Smooth muscle cell (in vitro differentiated cells): ENCODE results near the gene PXDN. TPM values are rescaled to one million over a fixed set of nuclear protein-coding genes. Genes with fewer than 3 reads are reported as not detected.

Source experiments
- DNase-seq: peaks from one replicate; lab custom pipeline; 2025; ENCODE audit not compliant: unreplicated experiment; lab: John Stamatoyannopoulos, UW
- H2AFZ ChIP-seq: fragments of 200-600 bp; sonication (generic); 2 replicates; pipeline ENCODE4 v1.6.0; 2016; ENCODE audit warnings: antibody characterized with exemption, low read depth, mild to moderate bottlenecking
- H3F3A ChIP-seq: fragments of 200-600 bp; sonication (generic); 2 replicates; pipeline ENCODE4 v1.6.0; 2017; ENCODE audit warnings: antibody characterized with exemption, low read depth
- H3K27ac ChIP-seq: fragments of 200-600 bp; sonication (generic); 2 replicates; pipeline ENCODE4 v1.5.1; 2016; ENCODE audit warnings: low read depth, mild to moderate bottlenecking
- H3K27me3 ChIP-seq: fragments of 200-600 bp; sonication (generic); 2 replicates; pipeline ENCODE4 v1.6.1; 2016; ENCODE audit warnings: low read depth, mild to moderate bottlenecking
- H3K36me3 ChIP-seq: fragments of 200-600 bp; sonication (generic); 2 replicates; pipeline ENCODE4 v1.5.1; 2016; ENCODE audit warnings: low read depth
- H3K4me1 ChIP-seq: fragments of 200-600 bp; sonication (generic); 2 replicates; pipeline ENCODE4 v1.5.1; 2016; ENCODE audit warnings: low read depth
- H3K4me2 ChIP-seq: fragments of 200-600 bp; sonication (generic); 2 replicates; pipeline ENCODE4 v1.6.0; 2016; ENCODE audit warnings: mild to moderate bottlenecking
- H3K4me3 ChIP-seq: fragments of 200-600 bp; sonication (generic); 2 replicates; pipeline ENCODE4 v1.5.1; 2016; ENCODE audit warnings: mild to moderate bottlenecking
- H3K79me2 ChIP-seq: fragments of 200-600 bp; sonication (generic); 2 replicates; pipeline ENCODE4 v1.6.0; 2016; ENCODE audit warnings: low read depth, mild to moderate bottlenecking
- H3K9ac ChIP-seq: fragments of 200-600 bp; sonication (generic); 2 replicates; pipeline ENCODE4 v1.6.0; 2016; ENCODE audit warnings: low read depth
- H3K9me3 ChIP-seq: fragments of 200-600 bp; sonication (generic); replicated peaks from 2 replicates; pipeline ENCODE4 v1.5.1; 2016; ENCODE audit warnings: low read depth
- H4K20me1 ChIP-seq: fragments of 200-600 bp; sonication (generic); 2 replicates; pipeline ENCODE4 v1.6.0; 2016; ENCODE audit warnings: low read depth
- WGBS: methylation state at CpG from one replicate; pipeline ENCODE4 v1.1.7; 2016; ENCODE audit warnings: low lambda C conversion rate; 5-methylcytosine and 5-hydroxymethylcytosine counted together
- polyA plus RNA-seq: library from polyadenylated mRNA; unstranded; fragments of >200 nt; fragmentation: Nextera tagmentation; extraction: Ambion mirVana; gene quantifications from 2 replicates; pipeline ENCODE4 v1.2.1, GENCODE V29; 2016
- total RNA-seq: library from RNA; depleted of rRNA; stranded (reverse); fragments of >200 nt; gene quantifications from 2 replicates; pipeline ENCODE4 v1.2.3, GENCODE V29; 2014
- TF ChIP-seq, protein P1 (sequence below): fragments of 200-600 bp; sonication (generic); IDR thresholded peaks from 2 replicates; pipeline ENCODE4 v1.5.1; 2017; ENCODE audit warnings: borderline replicate concordance, mild to moderate bottlenecking, antibody characterized with exemption; ENCODE audit not compliant: insufficient read depth, poor library complexity, severe bottlenecking

Gene PXDN
- total and polyA plus RNA-seq, 2 experiments from 2014 or later = 328 to 333 TPM

DNA sequence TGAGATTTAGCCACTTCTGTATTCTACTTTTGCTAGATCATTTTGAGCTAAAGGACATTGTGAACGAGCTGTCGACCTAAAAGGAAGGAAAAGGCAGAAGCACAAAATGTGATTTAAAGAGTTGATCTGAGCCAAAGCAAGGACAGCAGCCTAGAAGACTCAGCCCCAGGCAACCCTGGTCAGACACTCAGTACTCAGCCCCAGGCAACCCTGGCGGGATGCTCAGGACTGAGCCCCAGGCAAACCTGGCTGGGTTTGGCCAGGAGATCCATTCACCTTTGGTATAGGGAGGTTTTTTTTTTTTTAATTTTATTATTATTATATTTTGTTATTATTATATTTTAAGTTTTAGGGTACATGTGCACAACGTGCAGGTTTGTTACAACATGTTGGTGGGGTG, 34.3 kb upstream of the PXDN start:
- no peaks in the 10 kb centered on the region for H3K79me2 ChIP-seq
- no peak for DNase-seq
- TF ChIP-seq, protein P1, sequence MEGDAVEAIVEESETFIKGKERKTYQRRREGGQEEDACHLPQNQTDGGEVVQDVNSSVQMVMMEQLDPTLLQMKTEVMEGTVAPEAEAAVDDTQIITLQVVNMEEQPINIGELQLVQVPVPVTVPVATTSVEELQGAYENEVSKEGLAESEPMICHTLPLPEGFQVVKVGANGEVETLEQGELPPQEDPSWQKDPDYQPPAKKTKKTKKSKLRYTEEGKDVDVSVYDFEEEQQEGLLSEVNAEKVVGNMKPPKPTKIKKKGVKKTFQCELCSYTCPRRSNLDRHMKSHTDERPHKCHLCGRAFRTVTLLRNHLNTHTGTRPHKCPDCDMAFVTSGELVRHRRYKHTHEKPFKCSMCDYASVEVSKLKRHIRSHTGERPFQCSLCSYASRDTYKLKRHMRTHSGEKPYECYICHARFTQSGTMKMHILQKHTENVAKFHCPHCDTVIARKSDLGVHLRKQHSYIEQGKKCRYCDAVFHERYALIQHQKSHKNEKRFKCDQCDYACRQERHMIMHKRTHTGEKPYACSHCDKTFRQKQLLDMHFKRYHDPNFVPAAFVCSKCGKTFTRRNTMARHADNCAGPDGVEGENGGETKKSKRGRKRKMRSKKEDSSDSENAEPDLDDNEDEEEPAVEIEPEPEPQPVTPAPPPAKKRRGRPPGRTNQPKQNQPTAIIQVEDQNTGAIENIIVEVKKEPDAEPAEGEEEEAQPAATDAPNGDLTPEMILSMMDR = no peak
- H3K27me3 ChIP-seq = no peaks in the 10 kb centered on the region
- no peak overlapping the region for H3K9ac ChIP-seq
- 87% methylated on average over 4 of the region's 4 CpGs for WGBS
- H4K20me1 ChIP-seq = no peaks in the 10 kb centered on the region
- H3K4me2 ChIP-seq = no peak overlapping the region
- H2AFZ ChIP-seq = no peak overlapping the region
- no peaks in the 10 kb centered on the region for H3K36me3 ChIP-seq
- no peak overlapping the region for H3K4me3 ChIP-seq
- H3K4me1 ChIP-seq = no peaks in the 10 kb centered on the region
- no peak overlapping the region for H3K27ac ChIP-seq
- no peaks in the 10 kb centered on the region for H3K9me3 ChIP-seq
- no peaks in the 10 kb centered on the region for H3F3A ChIP-seq

DNA sequence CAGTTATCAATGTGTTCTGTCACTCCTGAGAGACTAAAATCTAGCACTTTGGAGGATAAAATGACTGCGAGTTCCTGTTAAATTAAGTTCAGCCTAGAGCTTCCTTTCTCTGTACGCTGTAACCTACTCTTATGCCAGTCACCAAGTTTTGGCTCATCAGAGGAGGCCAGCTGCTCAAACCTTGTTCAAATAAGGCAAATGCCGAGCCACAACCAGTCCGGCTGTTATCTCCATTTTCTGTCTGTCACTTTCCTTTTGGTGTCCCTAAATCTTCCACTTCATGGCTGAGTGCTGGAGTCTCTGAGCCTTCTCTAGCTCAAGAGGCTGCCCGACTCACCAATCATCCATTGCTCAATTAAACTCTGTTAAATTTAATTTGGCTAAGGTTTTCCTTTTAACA, 33.5 kb upstream of the PXDN start:
- TF ChIP-seq, protein P1 = no peak
- Histone ChIP-seq H3K9me3 (no peaks in the 10 kb centered on the region), H3K4me1 (no peaks in the 10 kb centered on the region), H3K27me3 (no peaks in the 10 kb centered on the region), H3K79me2 (no peaks in the 10 kb centered on the region), H2AFZ (no peak overlapping the region), H3F3A (no peaks in the 10 kb centered on the region), H3K9ac (no peak overlapping the region), H3K36me3 (no peaks in the 10 kb centered on the region), H3K4me2 (no peak overlapping the region), H3K27ac (no peak overlapping the region), H4K20me1 (no peaks in the 10 kb centered on the region), H3K4me3 (no peak overlapping the region)
- DNase-seq = no peak
- WGBS = 63% methylated on average over 5 of the region's 5 CpGs

DNA sequence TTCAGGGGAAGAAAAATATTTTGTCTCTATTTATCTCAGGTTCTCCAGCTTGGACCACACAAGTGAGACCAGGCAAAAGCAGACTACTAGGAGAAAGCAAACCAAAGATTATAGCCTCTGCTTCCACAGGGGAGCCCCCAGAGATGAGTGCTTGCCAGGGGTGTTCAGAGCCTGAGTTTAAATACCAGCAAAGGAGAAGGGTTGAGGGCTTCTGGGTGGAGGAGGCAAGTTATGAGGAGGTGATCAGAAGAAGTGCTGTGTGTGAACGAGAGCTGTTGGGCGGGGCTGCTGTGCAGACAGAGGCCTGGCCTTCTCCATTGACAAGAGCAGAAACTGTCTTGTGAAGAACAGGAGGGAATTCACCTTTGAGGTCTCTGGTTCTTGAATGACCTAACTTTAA, 32.8 kb upstream of the PXDN start:
- 81% methylated on average over 2 of the region's 2 CpGs for WGBS

DNA sequence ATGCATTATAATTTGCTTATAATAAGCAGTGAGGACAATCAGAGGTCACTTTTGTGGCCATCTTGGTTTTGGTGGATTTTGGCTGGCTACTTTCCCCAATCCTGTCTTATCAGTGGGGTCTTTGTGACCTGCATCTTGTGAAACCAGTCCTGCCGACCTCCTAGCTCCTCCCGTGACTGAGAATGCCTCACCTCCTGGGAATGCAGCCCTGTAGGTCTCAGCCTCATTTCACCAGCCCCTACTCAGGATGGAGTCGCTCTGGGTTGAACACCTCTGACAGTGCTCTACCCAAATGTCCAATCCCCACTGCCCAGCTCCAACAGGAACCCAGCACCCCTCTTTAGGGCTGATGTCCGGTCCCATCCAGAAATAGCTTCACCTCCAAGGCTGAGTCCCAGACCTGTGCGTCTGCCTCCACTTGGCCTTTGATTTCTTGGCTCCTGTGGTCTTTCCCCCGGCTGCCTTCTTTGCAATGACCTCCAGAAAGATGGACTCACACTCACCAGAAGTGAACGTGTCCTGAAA, 31.3 kb upstream of the PXDN start:
- TF ChIP-seq, protein P1 = no peak
- H2AFZ ChIP-seq = no peak overlapping the region
- H3K9ac ChIP-seq = no peak overlapping the region
- no peaks in the 10 kb centered on the region for H3F3A ChIP-seq
- no peak overlapping the region for H3K4me2 ChIP-seq
- H3K4me1 ChIP-seq = no peaks in the 10 kb centered on the region
- no peaks in the 10 kb centered on the region for H3K79me2 ChIP-seq
- H4K20me1 ChIP-seq = no peaks in the 10 kb centered on the region
- H3K36me3 ChIP-seq = no peaks in the 10 kb centered on the region
- no peaks in the 10 kb centered on the region for H3K9me3 ChIP-seq
- no peak for DNase-seq
- H3K27ac ChIP-seq = no peak overlapping the region
- no peak overlapping the region for H3K4me3 ChIP-seq
- H3K27me3 ChIP-seq = no peaks in the 10 kb centered on the region
- WGBS = 66% methylated on average over 7 of the region's 7 CpGs

More for the DNA sequence above, 32.8 kb upstream of the PXDN start:
- Histone ChIP-seq H3K9me3 (no peaks in the 10 kb centered on the region), H3K27me3 (no peaks in the 10 kb centered on the region), H3K4me2 (no peak overlapping the region), H3K4me1 (no peaks in the 10 kb centered on the region), H3K36me3 (no peaks in the 10 kb centered on the region), H3K79me2 (no peaks in the 10 kb centered on the region), H3K27ac (no peak overlapping the region), H3K4me3 (no peak overlapping the region), H3K9ac (no peak overlapping the region), H2AFZ (no peak overlapping the region), H3F3A (no peaks in the 10 kb centered on the region), H4K20me1 (no peaks in the 10 kb centered on the region)
- DNase-seq = no peak
- TF ChIP-seq, protein P1 = no peak
